ENCODE measurements around the gene CRB3. TPM values are rescaled to one million over a fixed set of nuclear protein-coding genes. Genes with fewer than 3 reads are reported as not detected.

CRB3 gene
- total and polyA plus RNA-seq, 4 experiments from 2014 or later = 4.2 to 10.3 (median 4.7) TPM

DNA sequence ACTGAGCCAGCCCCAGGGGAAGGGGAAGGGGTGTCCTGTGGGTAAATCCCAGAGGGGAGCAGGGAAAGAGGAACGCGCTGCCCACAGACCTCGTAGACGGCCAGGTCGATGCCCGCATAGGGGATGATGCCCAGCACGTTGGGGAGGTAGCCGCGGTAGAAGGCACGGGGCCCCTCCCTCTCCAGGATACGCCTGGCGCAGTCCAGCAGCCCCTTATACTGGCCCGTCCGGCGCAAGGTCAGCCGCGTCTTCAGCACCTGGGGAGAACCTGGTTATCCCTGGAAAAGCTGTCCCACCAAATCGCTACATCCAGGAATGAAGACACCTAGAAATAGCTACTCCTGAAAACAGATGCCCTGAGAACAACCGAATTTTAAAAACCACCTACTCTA, 11.9 kb upstream of the CRB3 start:
- Histone ChIP-seq H3K27me3 (ENCODE audit: insufficient read depth, low read length) (no peaks in the 10 kb centered on the region), H3K36me3 (ENCODE audit: insufficient read depth, low read length) (peaks cover 14% of the 10 kb centered on the region), H3K4me1 (ENCODE audit: insufficient read depth, low read length) (no peaks in the 10 kb centered on the region), H3K4me3 (ENCODE audit: low read length in 2 of 2) (no peak overlapping the region), H3K27ac (ENCODE audit: low read depth, low read length) (no peak overlapping the region), H3K9me3 (ENCODE audit: control insufficient read depth in 1 of 2, low read length in 2 of 2) (peaks cover 0 to 18% of the 10 kb centered on the region in 2 donors)
- Mint-ChIP-seq H3K27ac (no peak overlapping the region), H3K36me3 (peaks cover 30 to 46% of the 10 kb centered on the region in 2 donors), H3K4me1 (peaks cover 0 to 1% (median 0%) of the 10 kb centered on the region in 4 donors), H3K4me3 (no peak overlapping the region), H3K27me3 (no peaks in the 10 kb centered on the region), H3K9me3 (peaks cover 0 to 22% (median 4%) of the 10 kb centered on the region in 8 donors)
- ChIA-PET POLR2A (ENCODE audit: partially characterized antibody) (no interaction called here), CTCF (ENCODE audit: partially characterized antibody) (no interaction called here)
- no peak for DNase-seq
- intact Hi-C loops (cut with micrococcal nuclease) = no loop called here

DNA sequence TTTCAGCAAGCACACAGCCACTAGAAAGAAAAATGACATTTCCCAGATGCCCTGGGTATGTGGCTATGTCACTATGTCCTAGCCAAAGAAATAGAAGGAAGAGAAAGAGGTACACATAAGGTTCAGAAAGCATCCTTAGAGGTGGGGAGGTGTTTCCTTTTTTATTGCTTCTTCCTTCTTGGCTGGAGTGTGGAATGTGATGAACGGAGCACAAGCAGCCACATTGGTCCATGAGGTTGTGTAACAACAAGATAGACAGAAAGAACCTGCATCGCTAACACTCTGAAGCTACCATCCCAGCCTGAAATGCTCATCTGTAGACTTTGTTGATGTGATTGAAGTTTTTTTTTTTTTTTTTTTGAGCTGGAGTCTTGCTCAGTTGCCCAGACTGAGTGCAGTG, 11.2 kb upstream of the CRB3 start:
- no peaks in the 10 kb centered on the region for H3K4me1 ChIP-seq (ENCODE audit: insufficient read depth, low read length)
- POLR2A ChIA-PET (ENCODE audit: partially characterized antibody) = no interaction called here
- peaks cover 14% of the 10 kb centered on the region for H3K36me3 ChIP-seq (ENCODE audit: insufficient read depth, low read length)
- peak overlapping the region in 1 of 7 donors; percentile 70 for H3K27ac Mint-ChIP-seq
- H3K27me3 ChIP-seq (ENCODE audit: insufficient read depth, low read length) = no peaks in the 10 kb centered on the region
- H3K36me3 Mint-ChIP-seq = peaks cover 30 to 46% of the 10 kb centered on the region in 2 donors
- H3K27me3 Mint-ChIP-seq = no peaks in the 10 kb centered on the region
- no peak overlapping the region for H3K27ac ChIP-seq (ENCODE audit: low read depth, low read length)
- no peak for DNase-seq
- H3K4me3 Mint-ChIP-seq = no peak overlapping the region
- peaks cover 0 to 18% of the 10 kb centered on the region in 2 donors for H3K9me3 ChIP-seq (ENCODE audit: control insufficient read depth in 1 of 2, low read length in 2 of 2)
- H3K4me1 Mint-ChIP-seq = peaks cover 0 to 1% (median under 1%) of the 10 kb centered on the region in 4 donors
- H3K9me3 Mint-ChIP-seq = peaks cover 0 to 22% (median 4%) of the 10 kb centered on the region in 8 donors
- CTCF ChIA-PET (ENCODE audit: partially characterized antibody) = no interaction called here
- intact Hi-C loops (cut with micrococcal nuclease) = no loop called here
- H3K4me3 ChIP-seq (ENCODE audit: low read length in 2 of 2) = no peak overlapping the region

DNA sequence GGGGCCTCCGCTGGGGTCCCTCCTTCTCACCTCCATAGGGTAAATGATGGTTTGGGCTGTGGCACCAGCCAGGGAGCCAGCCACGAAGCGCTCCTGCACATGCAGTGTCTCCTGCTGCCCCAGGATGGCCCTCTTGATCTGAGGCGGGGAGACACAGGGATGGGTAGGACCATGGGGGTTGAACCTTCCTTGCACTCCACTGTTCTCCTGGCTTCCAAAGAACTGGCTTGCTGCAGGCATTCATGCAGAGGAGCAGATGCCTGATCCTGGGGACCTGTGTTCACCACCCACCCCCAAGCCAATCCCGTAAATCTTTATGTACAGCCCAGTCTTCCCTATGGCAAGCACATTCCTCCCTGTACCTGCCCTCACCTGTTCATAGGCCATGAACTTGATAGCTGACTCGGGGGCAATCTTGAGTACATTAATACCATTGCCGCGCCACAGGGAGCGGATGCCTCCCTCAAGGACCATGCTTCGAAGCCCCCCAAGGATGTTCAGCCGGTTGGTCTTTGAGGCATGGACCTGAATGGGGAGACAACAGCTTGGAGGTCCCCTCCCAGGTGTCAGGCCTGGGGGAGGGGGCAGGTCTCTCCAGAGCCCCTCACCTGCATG, 10.0 kb upstream of the CRB3 start:
- Histone ChIP-seq H3K9me3 (ENCODE audit: control insufficient read depth in 1 of 2, low read length in 2 of 2) (peaks cover 0 to 18% of the 10 kb centered on the region in 2 donors), H3K36me3 (ENCODE audit: insufficient read depth, low read length) (peaks cover 14% of the 10 kb centered on the region), H3K27me3 (ENCODE audit: insufficient read depth, low read length) (no peaks in the 10 kb centered on the region), H3K4me1 (ENCODE audit: insufficient read depth, low read length) (peaks cover 8% of the 10 kb centered on the region), H3K4me3 (ENCODE audit: low read length in 2 of 2) (no peak overlapping the region), H3K27ac (ENCODE audit: low read depth, low read length) (no peak overlapping the region)
- ChIA-PET POLR2A (ENCODE audit: partially characterized antibody) (no interaction called here), CTCF (ENCODE audit: partially characterized antibody) (no interaction called here)
- Mint-ChIP-seq H3K4me3 (no peak overlapping the region), H3K9me3 (peaks cover 0 to 22% (median 4%) of the 10 kb centered on the region in 8 donors), H3K4me1 (peaks cover 4 to 12% (median 9%) of the 10 kb centered on the region in 4 donors), H3K27me3 (no peaks in the 10 kb centered on the region), H3K36me3 (peaks cover 30 to 46% of the 10 kb centered on the region in 2 donors), H3K27ac (no peak overlapping the region)
- intact Hi-C loops (cut with micrococcal nuclease) = no loop called here
- DNase-seq = no peak

DNA sequence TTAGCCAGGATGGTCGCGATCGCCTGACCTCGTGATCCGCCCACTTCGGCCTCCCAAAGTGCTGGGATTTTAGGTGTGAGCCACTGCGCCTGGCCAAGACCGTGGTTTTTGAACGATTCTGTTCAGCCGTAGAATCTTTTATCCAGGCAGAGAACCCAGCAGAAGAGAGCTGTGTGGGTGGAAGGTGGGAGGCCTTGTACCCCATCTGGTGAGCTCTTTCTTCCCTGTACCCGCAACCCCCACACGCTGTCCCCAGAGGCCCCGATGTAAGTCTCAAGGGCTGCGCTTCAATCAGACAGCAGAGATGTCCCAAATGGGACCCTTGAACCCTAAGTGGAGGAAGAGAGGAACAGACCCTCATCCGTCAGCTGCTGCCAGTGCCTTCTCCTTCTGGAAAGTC, 8.1 kb upstream of the CRB3 start:
- H3K4me1 Mint-ChIP-seq = peaks cover 9 to 23% (median 15%) of the 10 kb centered on the region in 4 donors

DNA sequence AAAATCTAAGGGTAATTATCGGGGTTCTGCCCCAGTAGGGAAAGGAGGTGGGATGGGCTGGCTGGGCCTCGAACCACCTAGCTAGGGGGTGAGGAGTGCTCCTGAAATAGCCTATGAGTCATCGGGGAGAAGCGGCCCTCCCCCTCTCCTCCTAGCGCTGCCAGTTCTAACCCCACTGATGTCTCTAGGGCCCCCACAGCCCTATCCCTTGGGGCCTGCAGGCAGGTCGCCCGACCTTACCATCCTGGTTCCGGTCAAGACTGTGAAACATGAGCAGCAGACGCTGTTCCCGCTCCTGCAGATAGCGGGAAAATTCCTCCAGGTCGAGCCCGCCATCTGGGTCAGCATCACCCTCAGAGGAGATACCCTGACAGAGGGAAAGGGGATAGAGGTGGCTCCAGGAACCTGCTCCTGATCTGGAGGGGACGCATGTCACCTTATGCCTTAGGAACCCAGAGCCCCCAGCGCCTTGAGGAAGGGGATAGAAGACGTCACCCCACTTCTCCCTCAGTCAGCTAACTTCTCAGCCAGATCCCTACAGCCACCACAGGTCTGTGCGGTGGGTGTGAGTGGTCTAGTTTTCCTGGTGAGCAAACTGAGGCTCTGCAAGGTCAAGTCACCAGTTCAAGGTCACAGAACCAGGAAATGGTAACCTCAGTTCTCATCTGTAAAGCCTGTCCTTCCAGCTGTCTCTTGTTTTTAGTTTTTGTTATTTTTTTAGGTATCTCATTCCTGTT, 5.9 kb upstream of the CRB3 start:
- peaks cover 0 to 18% of the 10 kb centered on the region in 2 donors for H3K9me3 ChIP-seq (ENCODE audit: control insufficient read depth in 1 of 2, low read length in 2 of 2)
- H3K27me3 ChIP-seq (ENCODE audit: insufficient read depth, low read length) = no peaks in the 10 kb centered on the region
- H3K27ac ChIP-seq (ENCODE audit: low read depth, low read length) = no peak overlapping the region
- peaks cover 26 to 29% of the 10 kb centered on the region in 2 donors for H3K36me3 Mint-ChIP-seq
- POLR2A ChIA-PET (ENCODE audit: partially characterized antibody) = interaction anchor here (1.1 to 3.5 kb wide), 5 partner anchors 23 to 1462 kb away, joined by 3 to 35 read pairs (median 4); partner anchors contain the start of genes DENND1C, KHSRP, SNAPC2 and VAV1
- no peak overlapping the region for H3K4me3 ChIP-seq (ENCODE audit: low read length in 2 of 2)
- H3K36me3 ChIP-seq (ENCODE audit: insufficient read depth, low read length) = peaks cover 14% of the 10 kb centered on the region
- intact Hi-C loops (cut with micrococcal nuclease) = no loop called here
- DNase-seq = no peak
- H3K4me1 Mint-ChIP-seq = peaks cover 9 to 34% (median 15%) of the 10 kb centered on the region in 4 donors
- H3K4me1 ChIP-seq (ENCODE audit: insufficient read depth, low read length) = peaks cover 11% of the 10 kb centered on the region
- CTCF ChIA-PET (ENCODE audit: partially characterized antibody) = no interaction called here
- H3K27ac Mint-ChIP-seq = peak overlapping the region in 5 of 7 donors; percentile 81 to 91 (median 84)
- H3K4me3 Mint-ChIP-seq = peak overlapping the region; percentile 76 to 91 (median 88)
- peaks cover 0 to 22% (median 4%) of the 10 kb centered on the region in 8 donors for H3K9me3 Mint-ChIP-seq
- no peaks in the 10 kb centered on the region for H3K27me3 Mint-ChIP-seq

More for the DNA sequence above, 8.1 kb upstream of the CRB3 start:
- no peaks in the 10 kb centered on the region for H3K27me3 ChIP-seq (ENCODE audit: insufficient read depth, low read length)
- H3K9me3 Mint-ChIP-seq = peaks cover 0 to 22% (median 4%) of the 10 kb centered on the region in 8 donors
- no peaks in the 10 kb centered on the region for H3K27me3 Mint-ChIP-seq
- peaks cover 11% of the 10 kb centered on the region for H3K4me1 ChIP-seq (ENCODE audit: insufficient read depth, low read length)
- POLR2A ChIA-PET (ENCODE audit: partially characterized antibody) = interaction anchor here (0.9 kb wide), 1 partner anchor 95 kb away, joined by 3 read pairs; no protein-coding TSS in a partner anchor
- H3K9me3 ChIP-seq (ENCODE audit: control insufficient read depth in 1 of 2, low read length in 2 of 2) = peaks cover 0 to 18% of the 10 kb centered on the region in 2 donors
- H3K27ac Mint-ChIP-seq = no peak overlapping the region
- no peak for DNase-seq
- H3K4me3 Mint-ChIP-seq = peak overlapping the region in 1 of 8 donors; percentile 25
- no peak overlapping the region for H3K27ac ChIP-seq (ENCODE audit: low read depth, low read length)
- CTCF ChIA-PET (ENCODE audit: partially characterized antibody) = no interaction called here
- H3K4me3 ChIP-seq (ENCODE audit: low read length in 2 of 2) = no peak overlapping the region
- H3K36me3 ChIP-seq (ENCODE audit: insufficient read depth, low read length) = peaks cover 14% of the 10 kb centered on the region
- peaks cover 32 to 41% of the 10 kb centered on the region in 2 donors for H3K36me3 Mint-ChIP-seq
- intact Hi-C loops (cut with micrococcal nuclease) = no loop called here

DNA sequence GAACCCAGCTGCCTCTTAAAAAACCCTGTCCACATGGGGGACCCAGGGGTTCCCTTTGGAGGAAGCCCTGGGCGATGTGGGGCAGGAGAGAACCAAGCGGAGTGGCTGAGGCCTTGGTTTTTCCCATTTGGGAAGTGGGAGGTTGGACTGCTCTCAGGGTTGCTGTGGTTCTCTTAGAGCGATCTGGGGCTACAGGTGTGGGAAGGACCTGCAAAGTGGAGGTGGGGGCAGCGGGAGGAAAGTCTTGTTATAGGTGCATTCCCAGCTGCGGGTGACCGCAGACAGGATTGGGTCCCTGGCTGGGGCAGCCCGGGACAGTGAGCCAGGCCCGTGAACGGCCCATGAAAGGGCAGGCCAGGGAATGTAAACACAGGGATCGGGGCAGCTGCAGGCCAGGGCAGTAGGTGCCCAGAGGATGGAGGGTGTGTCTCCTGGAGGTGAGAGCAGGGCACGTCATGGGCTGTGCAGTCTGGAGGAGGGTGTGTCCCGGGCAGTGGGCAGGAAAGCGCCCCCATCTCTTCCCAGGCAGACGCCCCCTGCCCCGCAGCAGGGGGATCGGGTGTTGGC, 5.3 kb upstream of the CRB3 start:
- intact Hi-C loops (cut with micrococcal nuclease) = no loop called here
- Mint-ChIP-seq H3K27ac (peak overlapping the region; percentile 57 to 91 (median 84)), H3K4me3 (peak overlapping the region; percentile 76 to 91 (median 88)), H3K4me1 (peaks cover 9 to 35% (median 16%) of the 10 kb centered on the region in 4 donors), H3K27me3 (no peaks in the 10 kb centered on the region), H3K36me3 (peaks cover 22 to 25% of the 10 kb centered on the region in 2 donors), H3K9me3 (peaks cover 0 to 19% (median 3%) of the 10 kb centered on the region in 8 donors)
- Histone ChIP-seq H3K27me3 (ENCODE audit: insufficient read depth, low read length) (no peaks in the 10 kb centered on the region), H3K4me3 (ENCODE audit: low read length in 2 of 2) (peak overlapping the region in 1 of 2 donors; percentile 85), H3K27ac (ENCODE audit: low read depth, low read length) (no peak overlapping the region), H3K36me3 (ENCODE audit: insufficient read depth, low read length) (peaks cover 14% of the 10 kb centered on the region), H3K4me1 (ENCODE audit: insufficient read depth, low read length) (peaks cover 12% of the 10 kb centered on the region), H3K9me3 (ENCODE audit: control insufficient read depth in 1 of 2, low read length in 2 of 2) (peaks cover 0 to 16% of the 10 kb centered on the region in 2 donors)
- ChIA-PET POLR2A (ENCODE audit: partially characterized antibody) (interaction anchor here (1.0 to 3.5 kb wide), 8 partner anchors 22 to 1461 kb away, joined by 3 to 35 read pairs (median 4); partner anchors contain the start of genes CLPP, DENND1C, GTF2F1 and KHSRP), CTCF (ENCODE audit: partially characterized antibody) (no interaction called here)
- DNase-seq = no peak
